GM18508 (cell line): ENCODE results near the gene LMAN1L.
"Not testable (repeated sequence)": the region's sequence is repeated elsewhere in the genome, so short reads cannot be mapped to it uniquely, and the experiment has no call there.

Experiments used
- ATAC-seq: cut with Tn5 transposase; IDR thresholded peaks from one replicate; pipeline ENCODE4 v1.9.1; 2021; ENCODE audit warnings: moderate number of reproducible peaks; ENCODE audit not compliant: insufficient read depth, unreplicated experiment

The LMAN1L gene

DNA sequence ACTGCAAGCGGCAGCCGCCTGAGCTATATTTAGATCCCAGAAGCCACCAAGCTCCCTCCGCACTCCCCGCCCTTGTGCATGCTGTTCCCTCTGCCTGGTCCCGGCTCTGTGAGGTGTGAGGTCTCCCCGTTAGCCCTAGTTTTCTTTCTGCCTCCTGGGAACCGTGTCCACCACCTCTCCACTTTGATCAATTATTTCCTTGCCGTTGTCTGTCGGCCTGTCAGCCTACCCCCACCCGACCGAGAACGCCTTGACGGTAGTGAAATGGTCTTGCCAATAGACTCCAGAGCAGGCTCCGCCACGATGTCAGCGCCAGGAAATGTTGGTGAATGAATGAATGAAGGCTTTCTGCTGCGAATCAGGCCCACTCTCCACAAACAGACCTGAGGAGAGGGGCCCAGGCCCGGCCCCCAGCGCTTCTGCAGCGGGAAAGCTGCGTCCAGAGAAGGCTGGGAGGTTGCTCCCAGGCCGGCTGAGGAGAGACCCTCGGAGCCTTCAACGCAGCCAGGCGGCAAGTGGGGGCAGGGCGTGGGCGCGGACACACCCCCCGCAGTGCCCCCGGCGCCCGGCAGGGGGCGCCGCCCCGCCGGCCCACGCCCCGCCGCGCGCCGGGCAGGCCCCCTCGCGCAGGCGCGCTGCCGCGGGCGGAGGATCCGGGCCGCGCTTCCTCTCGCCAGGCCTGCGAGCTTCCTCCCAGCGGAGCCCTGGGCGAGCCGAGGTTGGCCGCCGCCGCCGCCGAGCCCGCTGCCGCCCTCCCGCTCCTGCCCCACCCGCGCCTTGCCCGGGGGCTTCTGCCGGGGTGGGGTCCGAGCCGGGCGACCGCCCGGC is 31.0 kb upstream of the LMAN1L start, which contains the start of gene CSK:
CSK (plus strand) TSS at position 650 of the 828 bp plus-strand sequence. CDS start 16,218 bp downstream, outside the sequence.
- no peak for ATAC-seq

DNA sequence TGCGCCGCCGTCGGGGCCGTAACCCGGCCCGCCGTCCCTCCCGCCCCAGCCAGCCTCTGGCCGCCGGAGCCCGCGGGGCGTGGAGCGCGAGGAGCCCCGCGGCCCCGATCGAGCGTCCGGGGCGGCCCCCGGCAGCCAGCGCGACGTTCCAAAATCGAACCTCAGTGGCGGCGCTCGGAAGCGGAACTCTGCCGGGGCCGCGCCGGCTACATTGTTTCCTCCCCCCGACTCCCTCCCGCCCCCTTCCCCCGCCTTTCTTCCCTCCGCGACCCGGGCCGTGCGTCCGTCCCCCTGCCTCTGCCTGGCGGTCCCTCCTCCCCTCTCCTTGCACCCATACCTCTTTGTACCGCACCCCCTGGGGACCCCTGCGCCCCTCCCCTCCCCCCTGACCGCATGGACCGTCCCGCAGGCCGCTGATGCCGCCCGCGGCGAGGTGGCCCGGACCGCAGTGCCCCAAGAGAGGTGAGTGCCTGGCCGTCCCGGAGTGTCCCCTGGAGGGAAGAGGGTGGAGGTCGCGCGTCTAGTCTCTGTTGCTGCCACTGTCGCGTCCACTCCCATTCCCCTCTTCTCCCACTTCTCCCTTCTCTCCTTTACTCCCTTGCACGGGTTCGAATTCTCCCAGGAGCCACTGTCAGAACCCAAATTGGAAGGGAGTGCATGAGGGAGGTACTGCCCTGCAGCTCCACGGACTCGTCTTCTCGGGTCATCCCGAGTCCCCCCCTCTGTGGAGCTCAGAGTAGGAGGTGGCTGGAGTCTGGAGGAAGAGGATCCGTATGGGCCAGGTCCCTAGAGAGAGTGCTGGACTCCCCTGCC is 30.2 kb upstream of the LMAN1L start:
- ATAC-seq, result no peak

DNA sequence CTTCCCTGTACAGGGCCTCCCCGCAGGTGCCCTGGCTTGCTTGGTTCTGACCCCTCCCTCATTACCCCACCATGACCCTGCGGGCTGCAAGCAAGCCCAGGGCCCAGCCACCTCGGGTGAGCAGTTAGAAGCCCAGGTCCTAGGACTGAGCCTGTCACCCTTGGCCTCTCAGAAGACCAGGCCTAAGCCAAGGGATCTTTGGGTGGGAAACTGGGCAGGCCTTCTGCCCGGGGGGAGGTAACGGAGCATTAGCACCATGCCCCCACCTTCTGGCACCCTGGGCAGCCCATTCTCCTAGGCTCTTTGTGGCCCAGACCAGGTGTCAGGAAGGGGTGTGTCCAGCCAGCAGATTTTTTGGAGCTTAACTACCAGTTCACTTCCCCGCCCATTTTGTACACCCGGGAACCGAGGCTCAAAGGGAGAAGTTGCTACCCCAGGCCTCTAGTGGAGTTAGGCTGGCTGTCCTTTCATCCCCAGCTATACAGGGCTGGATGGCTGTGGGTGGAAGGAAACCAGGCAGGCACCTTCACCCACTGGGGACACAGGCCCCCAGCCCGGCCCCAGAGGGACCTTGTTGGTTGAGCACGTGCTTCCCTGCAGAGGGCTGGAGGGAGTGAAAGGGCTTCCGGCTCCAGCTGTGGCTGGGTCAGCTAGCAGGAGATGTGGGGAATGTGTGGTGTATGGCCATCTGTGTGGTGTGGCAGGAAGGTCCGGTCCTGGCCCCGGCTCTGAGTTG is 29.4 kb upstream of the LMAN1L start:
- ATAC-seq, result no peak

DNA sequence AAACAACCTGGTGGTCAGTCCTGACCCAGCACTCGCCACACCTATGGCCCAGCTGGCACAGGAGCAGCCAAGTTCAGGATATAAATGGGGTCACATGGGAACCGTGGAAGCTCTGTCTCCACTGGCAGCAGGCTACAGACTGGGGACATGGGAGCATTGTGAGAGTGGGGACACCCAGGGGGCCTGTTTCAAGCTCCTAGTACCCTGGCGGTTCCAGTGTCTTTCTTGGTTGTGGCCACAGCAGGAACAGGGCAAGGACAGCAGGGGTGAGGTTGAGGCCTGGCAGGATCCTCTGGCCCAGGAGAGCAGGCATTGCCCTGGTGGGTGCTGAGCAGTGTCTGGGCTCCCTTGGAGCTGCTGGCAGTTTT is 28.8 kb upstream of the LMAN1L start:
- no peak for ATAC-seq

DNA sequence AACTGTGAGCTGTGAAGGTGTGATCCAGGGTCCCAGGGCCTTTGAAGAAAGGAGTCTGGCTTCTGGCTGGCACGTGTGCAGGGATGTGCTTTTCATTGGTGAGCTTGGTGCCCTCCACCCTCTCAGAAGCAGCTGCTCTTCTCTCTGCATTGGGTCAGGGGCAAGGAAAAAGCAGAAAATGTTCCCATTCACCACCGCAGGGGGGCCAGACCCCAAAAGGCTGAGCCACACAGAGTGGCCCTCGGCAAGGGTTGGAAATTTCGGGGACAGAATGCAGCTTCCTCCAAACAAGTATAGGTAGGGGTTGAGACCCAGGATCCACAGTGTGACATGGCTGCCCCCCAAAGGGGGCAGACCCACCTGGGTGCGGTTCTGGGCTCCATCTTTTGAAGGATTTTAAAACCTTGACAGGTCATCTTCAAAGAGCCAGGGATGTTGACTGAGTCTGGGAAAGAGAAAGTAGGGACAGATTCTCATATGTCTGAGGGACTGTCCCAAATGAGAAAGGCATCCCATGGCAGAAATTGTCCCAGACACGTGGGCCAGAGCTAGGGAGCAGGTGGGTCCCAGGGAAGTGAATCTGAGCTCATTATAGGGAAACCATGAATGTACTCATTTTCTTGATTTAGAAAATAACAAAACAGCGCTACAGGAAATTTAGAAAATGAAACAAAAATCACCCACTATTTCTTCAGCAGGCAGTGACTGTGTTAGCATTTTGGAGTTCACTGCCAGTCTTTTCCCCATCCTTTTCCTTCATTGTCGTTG is 28.0 kb upstream of the LMAN1L start:
- ATAC-seq, result no peak

DNA sequence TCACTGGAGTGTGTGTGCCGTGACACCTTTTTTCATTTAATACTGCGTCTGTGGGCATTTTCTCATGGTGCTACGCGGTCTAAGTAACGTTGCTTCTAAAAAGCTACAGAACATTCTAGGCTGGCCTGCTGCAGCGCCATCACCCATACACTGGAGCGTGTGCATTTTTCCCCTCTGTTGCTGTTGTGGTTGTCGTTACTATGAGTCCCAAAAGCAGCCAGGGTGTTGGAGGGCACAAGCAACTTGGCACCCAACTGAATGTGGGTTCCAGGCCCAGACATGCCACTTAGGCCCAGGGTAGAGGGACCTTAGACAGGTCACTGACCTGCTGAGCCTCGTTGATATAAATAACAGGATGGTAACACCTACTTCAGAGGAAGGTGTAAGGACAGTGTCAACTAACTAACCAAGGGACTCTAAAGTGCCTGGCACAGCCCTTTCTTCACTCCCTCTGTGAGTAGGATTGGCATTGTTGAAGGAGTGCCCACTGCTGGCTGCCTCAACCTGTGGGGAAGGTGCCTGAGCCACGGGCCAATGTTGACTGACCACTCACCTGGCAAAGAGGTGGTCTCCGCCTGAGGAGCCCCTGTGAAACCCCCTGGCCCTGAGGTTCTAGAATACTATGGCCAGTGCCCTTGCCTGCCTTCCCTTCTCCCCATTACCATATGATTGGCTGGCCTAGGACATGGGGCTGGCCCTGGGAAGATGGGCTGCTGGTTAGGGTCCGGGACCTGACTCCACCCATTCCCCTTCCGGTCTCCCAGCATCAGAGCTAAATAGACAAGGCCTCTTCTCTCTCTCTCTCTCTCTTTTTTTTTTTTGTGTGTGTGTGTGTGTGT is 27.2 kb upstream of the LMAN1L start:
- no peak for ATAC-seq

DNA sequence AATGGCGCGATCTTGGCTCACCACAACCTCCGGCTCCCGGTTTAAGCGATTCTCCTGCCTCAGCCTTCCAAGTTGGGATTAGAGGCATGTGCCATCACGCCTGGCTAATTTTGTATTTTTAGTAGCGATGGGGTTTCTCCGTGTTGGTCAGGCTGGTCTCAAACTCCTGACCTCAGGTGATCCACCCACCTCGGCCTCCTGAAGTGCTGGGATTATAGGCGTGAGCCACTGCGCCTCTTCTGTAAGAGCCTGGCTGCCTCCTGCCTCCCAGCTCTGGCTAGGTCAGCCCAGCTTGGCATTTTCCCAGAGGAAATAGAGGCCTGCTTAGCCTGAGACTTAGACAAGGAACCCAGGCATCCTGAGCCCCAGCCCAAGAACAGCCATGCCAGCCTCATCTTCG is 26.6 kb upstream of the LMAN1L start:
- not testable (repeated sequence) for ATAC-seq

DNA sequence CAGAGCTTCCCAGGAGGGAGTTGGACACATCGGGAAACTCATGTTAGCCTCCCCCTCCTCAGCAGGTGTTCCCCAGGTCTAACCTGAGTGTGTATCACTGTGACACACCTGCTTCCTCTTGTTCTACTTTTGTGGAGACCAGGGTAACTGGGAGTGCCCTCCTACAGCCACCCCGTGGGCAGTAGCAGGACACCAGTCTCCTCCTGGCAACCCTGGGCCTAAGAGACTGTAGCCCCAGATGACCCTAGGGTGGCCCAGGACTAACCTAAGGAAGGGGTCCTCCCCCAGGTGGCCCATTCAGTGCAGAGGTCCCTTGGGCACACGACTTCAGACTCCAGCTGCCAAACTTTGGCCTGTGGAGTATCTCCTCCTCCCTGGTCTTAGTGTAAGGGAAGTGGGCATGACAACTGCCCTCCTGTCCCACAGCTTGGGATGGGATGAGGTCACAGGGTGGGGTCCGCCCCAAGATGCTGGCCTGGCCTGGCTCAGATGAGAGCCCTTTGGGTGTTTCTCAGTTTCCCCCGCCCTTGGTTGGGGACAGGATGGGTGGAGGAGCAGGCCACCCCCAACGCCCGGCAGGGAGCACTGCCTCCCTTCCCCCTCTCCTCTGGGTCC is 26.0 kb upstream of the LMAN1L start:
- no peak for ATAC-seq

DNA sequence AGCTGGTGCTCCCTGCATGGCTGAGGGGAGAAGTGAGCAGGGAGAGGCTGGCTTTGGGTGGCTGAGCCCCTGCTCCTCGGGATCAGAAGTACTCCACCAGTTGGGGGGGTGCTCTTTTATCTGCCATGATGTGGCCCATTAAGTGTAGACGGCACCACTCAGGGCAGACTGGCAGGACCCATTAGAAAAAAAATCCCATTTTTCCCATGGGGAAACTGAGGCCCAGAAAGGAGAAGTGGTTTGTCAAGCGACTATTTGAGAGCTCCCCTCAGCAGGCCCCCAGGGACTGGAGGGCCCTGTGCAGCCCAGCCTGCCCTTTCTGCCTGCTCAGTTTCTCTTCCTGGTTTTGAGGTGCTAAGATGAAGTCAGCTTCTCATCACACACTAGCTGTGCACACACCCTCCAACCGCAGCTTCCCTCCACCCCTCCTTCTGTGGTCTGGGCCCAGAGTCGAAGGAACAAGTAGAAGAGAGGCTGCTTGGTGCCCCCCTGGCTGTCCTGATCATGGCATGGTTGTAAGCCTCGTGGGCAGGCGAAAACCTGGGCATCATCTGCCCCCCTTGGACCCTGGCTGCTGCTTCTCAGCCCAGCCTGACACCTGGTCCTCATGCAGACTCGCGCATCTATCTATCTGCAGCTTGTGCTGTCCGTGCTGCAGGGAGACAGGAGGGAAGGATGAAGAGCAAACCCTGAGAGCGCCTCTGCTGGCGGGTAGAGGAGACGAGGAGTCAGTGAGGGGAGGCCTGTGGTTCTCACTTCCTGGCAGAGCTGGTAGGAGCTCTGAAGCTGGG is 25.2 kb upstream of the LMAN1L start:
- ATAC-seq, result peak; percentile 28

DNA sequence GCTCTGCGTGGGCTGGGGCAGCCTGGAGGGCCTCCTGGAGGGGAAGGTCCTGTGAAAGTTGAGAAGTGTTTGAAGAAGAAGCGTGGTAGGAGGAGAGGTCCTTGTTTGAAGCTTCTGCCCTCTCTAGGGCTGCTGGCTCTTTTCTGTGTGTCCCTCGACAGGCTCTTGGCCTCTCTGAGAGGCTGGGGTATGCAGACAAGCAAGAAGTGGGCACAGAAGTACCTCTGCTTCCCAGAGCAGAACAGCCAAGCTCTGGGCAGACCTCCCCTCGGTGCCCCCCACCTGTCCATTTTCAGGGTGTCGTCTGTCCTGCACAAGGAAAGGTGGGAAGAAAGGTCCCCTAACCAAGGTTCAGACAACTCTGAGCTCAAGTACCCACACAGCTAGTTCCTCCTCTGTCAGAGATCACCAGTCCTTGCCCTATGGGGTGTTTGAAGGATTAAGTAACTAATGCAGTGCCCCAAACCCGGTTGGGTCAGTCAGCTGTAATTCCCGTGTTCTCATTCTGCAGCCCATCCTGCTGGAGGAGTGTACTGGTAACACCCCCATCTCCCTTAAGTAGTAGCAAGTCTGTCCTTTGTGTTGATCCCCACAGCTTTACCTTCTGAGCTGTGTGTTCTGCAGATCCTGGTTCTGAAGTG is 24.5 kb upstream of the LMAN1L start:
- ATAC-seq, result no peak

DNA sequence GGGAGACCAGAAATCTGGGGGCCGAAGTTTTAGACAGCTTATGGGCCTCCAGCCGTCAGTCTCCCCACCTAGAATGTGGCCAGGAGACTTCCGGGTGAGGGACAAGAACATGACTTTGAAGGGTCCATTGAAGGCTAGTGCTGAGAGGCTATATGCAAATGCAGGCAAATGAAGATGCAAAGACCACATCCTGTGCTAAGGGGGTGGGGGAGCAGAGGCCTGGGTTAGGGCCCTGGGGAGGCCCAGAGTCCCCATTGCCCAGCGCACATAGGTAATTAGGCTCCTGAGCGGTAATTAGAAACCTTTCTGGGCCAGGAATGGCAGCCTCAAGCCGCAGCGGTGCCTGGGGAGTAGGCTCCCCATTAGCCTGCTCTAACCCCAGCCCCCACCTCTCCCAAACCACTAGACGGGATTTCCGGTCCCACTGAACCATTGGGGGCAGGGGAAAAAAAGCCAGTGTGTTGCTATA is 23.9 kb upstream of the LMAN1L start:
- ATAC-seq, result no peak

DNA sequence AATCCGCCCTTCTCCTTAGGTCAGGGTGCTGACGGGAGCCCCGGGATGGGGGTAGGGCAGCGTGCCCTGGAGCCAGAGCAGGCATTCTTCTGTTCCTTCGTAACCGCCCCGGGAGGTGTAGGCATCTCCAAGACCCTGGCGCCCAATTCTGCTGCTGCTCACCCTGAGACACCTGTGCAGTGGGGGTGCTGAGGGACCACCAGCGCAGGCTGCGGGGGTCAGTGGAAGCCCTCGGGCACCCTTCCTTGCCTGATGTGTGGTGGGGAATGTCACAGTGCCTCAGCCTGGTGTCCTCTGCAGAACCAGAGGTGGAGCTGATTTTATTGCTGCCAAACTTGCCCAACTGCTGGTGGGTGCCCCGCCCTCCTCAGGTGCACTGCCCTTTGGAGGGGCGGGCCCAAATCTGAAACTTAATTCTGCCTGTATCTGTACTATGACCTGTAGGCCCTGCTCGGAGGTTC is 23.4 kb upstream of the LMAN1L start:
- ATAC-seq, result no peak

DNA sequence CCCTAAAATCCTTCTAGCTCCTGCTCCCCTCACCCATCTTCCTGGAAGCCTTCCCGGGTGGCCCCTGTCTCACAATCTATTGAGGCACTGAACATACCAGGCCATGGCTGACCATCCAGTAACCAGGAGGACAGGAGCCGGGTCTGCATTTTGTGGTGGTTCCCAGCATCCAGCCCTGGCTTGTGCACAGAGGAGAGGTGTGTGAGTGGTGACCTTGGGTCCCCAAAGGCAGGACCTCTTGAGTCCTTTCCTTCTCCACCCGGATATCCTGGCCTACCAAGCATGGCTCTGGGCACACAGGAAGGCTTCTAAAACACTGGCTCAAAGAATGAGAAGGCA is 22.9 kb upstream of the LMAN1L start:
- no peak for ATAC-seq

DNA sequence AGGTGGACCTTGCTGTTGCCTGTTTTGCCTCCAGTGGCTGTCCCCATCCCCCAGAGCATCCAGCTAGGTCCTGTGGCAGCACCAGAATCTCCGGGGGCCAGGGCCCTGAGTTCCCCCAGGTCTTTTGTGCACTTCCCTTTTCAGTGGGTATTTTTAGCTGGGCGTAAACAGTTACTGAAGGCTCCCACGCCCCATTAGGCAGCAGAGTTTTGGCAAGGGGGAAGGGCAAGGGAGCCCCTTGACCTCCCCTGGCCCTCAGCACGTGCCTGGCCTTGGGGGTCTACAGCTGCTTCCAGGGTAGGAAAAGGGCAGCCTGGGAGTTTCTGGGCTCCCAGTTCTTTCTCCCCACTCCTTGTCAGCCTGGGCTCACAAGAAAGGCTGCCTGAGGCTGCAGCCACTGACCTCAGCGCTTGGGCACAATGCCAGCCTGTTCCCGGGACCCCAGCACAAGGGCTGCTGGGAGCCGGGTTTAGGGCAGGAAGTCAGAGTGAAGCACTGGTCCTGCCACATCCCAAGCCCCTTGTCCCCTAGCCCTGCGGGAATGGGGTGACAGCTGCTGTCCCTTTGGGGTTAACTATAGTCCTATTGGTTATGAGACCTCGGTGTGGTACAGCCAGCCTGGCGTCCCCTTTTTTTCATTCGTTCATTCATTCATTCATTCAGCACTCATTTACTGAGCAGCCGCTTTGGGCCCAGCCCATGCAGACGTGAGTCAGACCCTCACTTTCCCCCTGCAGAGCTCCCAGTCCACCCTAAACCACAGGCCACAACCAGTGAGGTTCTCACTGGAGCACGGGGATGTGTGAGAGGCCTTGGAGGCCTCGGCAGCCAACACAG is 22.3 kb upstream of the LMAN1L start:
- no peak for ATAC-seq

DNA sequence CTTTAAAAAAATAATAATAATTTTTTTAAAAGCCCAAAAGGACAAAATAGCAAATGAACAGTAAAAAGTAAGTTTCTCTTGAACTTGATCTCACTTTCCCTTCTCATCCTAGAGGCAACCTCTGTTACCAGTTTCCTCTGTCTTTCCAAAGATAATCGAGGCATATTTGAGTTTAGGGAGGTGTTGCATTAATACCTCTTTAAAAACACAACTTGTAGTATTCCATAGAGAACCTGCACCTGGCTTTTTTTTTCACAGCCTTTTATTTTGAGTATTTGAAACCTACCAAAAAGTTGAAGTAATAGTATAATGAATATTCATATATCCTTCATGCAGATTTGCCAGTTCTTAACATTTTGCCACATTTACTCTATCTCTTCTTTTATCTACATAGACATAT is 21.6 kb upstream of the LMAN1L start:
- ATAC-seq, result no peak

DNA sequence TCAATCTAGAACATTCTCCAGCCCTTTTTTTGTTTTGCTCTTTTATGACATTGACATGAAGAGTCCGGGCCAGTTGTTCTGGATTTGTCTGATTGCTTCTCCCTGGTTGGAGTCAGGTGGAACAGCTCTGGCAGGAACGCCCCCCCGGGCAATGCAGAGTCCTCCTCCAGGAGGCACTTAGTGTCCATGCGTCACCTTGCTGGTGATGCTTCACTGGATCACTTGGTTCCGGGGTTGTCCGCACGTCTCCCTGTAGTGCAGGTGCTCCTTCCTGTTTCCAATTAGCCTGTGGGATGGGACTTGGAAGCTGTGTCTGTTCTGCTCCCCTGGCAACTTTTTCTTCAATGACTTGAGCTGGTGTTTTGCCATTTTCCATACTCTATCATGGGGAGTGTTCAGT is 21.0 kb upstream of the LMAN1L start:
- no peak for ATAC-seq
